ENCODE measurements around the gene CFTR.

The CFTR gene

GRCh38 chr7:117648203-117648866, 168.5 kb downstream of the CFTR start:
- DNase-seq (ENCODE audit: low read depth, low spot score) = no peak

GRCh38 chr7:117652943-117653680, 173.3 kb downstream of the CFTR start:
- DNase-seq (ENCODE audit: low read depth, low spot score) = no peak

GRCh38 chr7:117654780-117655179, 175.0 kb downstream of the CFTR start:
- DNase-seq (ENCODE audit: low read depth, low spot score) = no peak

- DNase-seq (ENCODE audit: low read depth, low spot score) = no peak
Observed at GRCh38 chr7:117656806-117657205, 177.0 kb downstream of the CFTR start.

- DNase-seq (ENCODE audit: low read depth, low spot score) = no peak
Observed at GRCh38 chr7:117659531-117660011, 179.7 kb downstream of the CFTR start.

GRCh38 chr7:117661328-117661727, 181.5 kb downstream of the CFTR start:
- DNase-seq (ENCODE audit: low read depth, low spot score) = no peak

GRCh38 chr7:117664047-117664446, 184.2 kb downstream of the CFTR start:
- no peak for DNase-seq (ENCODE audit: low read depth, low spot score)

- no peak for DNase-seq (ENCODE audit: low read depth, low spot score)
Observed at GRCh38 chr7:117665368-117665767, 185.5 kb downstream of the CFTR start.

- no peak for DNase-seq (ENCODE audit: low read depth, low spot score)
Observed at GRCh38 chr7:117666031-117666430, 186.2 kb downstream of the CFTR start.

GRCh38 chr7:117666689-117667088, 186.9 kb downstream of the CFTR start:
- DNase-seq (ENCODE audit: low read depth, low spot score) = no peak

- no peak for DNase-seq (ENCODE audit: low read depth, low spot score)
Observed at GRCh38 chr7:117667456-117667855, 187.6 kb downstream of the CFTR start.

- DNase-seq (ENCODE audit: low read depth, low spot score) = no peak
Observed at GRCh38 chr7:117669818-117670217, 190.0 kb downstream of the CFTR start.

GRCh38 chr7:117672453-117672852, 192.6 kb downstream of the CFTR start:
- DNase-seq (ENCODE audit: low read depth, low spot score) = no peak

- no peak for DNase-seq (ENCODE audit: low read depth, low spot score)
Observed at GRCh38 chr7:117673367-117673766, 193.5 kb downstream of the CFTR start.

- DNase-seq (ENCODE audit: low read depth, low spot score) = no peak
Observed at GRCh38 chr7:117673839-117674238, 194.0 kb downstream of the CFTR start.

- no peak for DNase-seq (ENCODE audit: low read depth, low spot score)
Observed at GRCh38 chr7:117674617-117675016, 194.8 kb downstream of the CFTR start.

GRCh38 chr7:117675497-117676435, 195.9 kb downstream of the CFTR start:
- no peak for DNase-seq (ENCODE audit: low read depth, low spot score)

- DNase-seq (ENCODE audit: low read depth, low spot score) = no peak
Observed at GRCh38 chr7:117679120-117679519, 199.3 kb downstream of the CFTR start.

- DNase-seq (ENCODE audit: low read depth, low spot score) = no peak
Observed at GRCh38 chr7:117682681-117683385, 203.0 kb downstream of the CFTR start.

GRCh38 chr7:117683430-117684175, 203.8 kb downstream of the CFTR start:
- no peak for DNase-seq (ENCODE audit: low read depth, low spot score)

- DNase-seq (ENCODE audit: low read depth, low spot score) = no peak
Observed at GRCh38 chr7:117685795-117686194, 206.0 kb downstream of the CFTR start.
